K562 (cell line): ENCODE data around the gene CH25H. TPM values are rescaled to one million over a fixed set of nuclear protein-coding genes. Genes with fewer than 3 reads are reported as not detected.
A peak's percentile ranks its signal among the peaks of the same experiment; 100 is the strongest.

Experiments used
- CC2D1A ChIP-seq: fragments of 450-650 bp; IDR thresholded peaks from 2 replicates; pipeline ENCODE4 v1.6.1; 2017; ENCODE audit warnings: mild to moderate bottlenecking
- KDM4B ChIP-seq, 2 experiments: fragments of 450-650 bp in 1 of 2; sonication (generic) in 1 of 2; IDR thresholded peaks; 2 replicates each; pipeline ENCODE4 v1.6.1; 2016 to 2017; ENCODE audit warnings: borderline replicate concordance in 2 of 2, antibody characterized with exemption in 1 of 2, low read depth in 1 of 2, mild to moderate bottlenecking in 1 of 2
- MYNN ChIP-seq, 2 experiments: sonication (generic); formaldehyde crosslinking in 1 of 2; IDR thresholded peaks; 2 replicates each; pipeline versions ENCODE4 v1.5.0 to v1.6.1; 2016 to 2020; ENCODE audit warnings: antibody characterized with exemption in 1 of 2, missing genetic modification reagents in 1 of 2
- PHF21A ChIP-seq: fragments of 450-650 bp; IDR thresholded peaks from 2 replicates; pipeline ENCODE4 v1.6.1; 2017; ENCODE audit warnings: low read depth, borderline replicate concordance
- RAD21 ChIP-seq, 2 experiments: fragments of 250-450 bp in 1 of 2; fragments of 450-650 bp in 1 of 2; sonication (Bioruptor Pico) in 1 of 2; formaldehyde crosslinking in 1 of 2; IDR thresholded peaks in 1 of 2; conservative IDR thresholded peaks in 1 of 2; 2 replicates each; pipeline versions ENCODE4 v1.4.0 to v1.8.0; 2020 to 2022; ENCODE audit warnings: mild to moderate bottlenecking in 2 of 2, moderate library complexity in 1 of 2
- THRA ChIP-seq: fragments of 450-650 bp; IDR thresholded peaks from 2 replicates; pipeline ENCODE4 v1.6.1; 2017; ENCODE audit warnings: mild to moderate bottlenecking, moderate library complexity
- polyA plus RNA-seq, 8 experiments: library from polyadenylated mRNA; depleted of rRNA in 4 of 8; stranded (reverse) in 5 of 8; unstranded in 3 of 8; fragments of >200 nt; fragmentation: Nextera tagmentation in 2 of 8; fragmentation: Illumina TruSeq in 1 of 8; extraction: Ambion mirVana in 2 of 8; extraction: Trizol in 1 of 8; gene quantifications; 2 replicates each; pipeline versions ENCODE4 v1.2.1 to v1.2.3, GENCODE V29; 2011 to 2014; ENCODE audit warnings: inconsistent platforms in 1 of 8, missing spikeins in 1 of 8
- total RNA-seq, 7 experiments: library from RNA; depleted of rRNA in 6 of 7; stranded (reverse); fragments of >200 nt in 6 of 7; fragmentation: Illumina TruSeq in 2 of 7; extraction: Trizol in 2 of 7; gene quantifications; 2 replicates each; pipeline versions ENCODE4 v1.2.1 to v1.2.3, GENCODE V29; 2011 to 2021; ENCODE audit warnings: low replicate concordance in 1 of 7
- TF ChIP-seq, protein P1 (sequence below): fragments of 450-650 bp; formaldehyde crosslinking; IDR thresholded peaks from 2 replicates; pipeline ENCODE4 v1.4.0; 2020; ENCODE audit warnings: mild to moderate bottlenecking, moderate library complexity

CH25H gene
- total and polyA plus RNA-seq, 9 of the 15 experiments (the other 6 are each of a cell fraction or from before 2014, with no cell fraction given), result not detected

GRCh38 chr10:89213191-89213808, 6.2 kb upstream of the CH25H start (continued):
- peak; percentile 83 to 84 for TF ChIP-seq RAD21 (CRISPR knock-in tag; conservative IDR thresholded peaks at IDR 0.05 in 1 of 2, IDR thresholded peaks at IDR 0.05 in 1 of 2)
- no peak for TF ChIP-seq THRA
- TF ChIP-seq KDM4B (IDR thresholded peaks at IDR 0.05; ENCODE audit: borderline replicate concordance in 2 of 2, low read depth in 1 of 2), result no peak
- no peak for TF ChIP-seq MYNN (IDR thresholded peaks at IDR 0.05)
- TF ChIP-seq MYNN (CRISPR knock-in tag; IDR thresholded peaks at IDR 0.05), result no peak
- no peak for TF ChIP-seq PHF21A
- TF ChIP-seq CC2D1A, result 0 out of 2 replicates have a peak, but pooled peaks have one; percentile 48
- TF ChIP-seq, protein P1, sequence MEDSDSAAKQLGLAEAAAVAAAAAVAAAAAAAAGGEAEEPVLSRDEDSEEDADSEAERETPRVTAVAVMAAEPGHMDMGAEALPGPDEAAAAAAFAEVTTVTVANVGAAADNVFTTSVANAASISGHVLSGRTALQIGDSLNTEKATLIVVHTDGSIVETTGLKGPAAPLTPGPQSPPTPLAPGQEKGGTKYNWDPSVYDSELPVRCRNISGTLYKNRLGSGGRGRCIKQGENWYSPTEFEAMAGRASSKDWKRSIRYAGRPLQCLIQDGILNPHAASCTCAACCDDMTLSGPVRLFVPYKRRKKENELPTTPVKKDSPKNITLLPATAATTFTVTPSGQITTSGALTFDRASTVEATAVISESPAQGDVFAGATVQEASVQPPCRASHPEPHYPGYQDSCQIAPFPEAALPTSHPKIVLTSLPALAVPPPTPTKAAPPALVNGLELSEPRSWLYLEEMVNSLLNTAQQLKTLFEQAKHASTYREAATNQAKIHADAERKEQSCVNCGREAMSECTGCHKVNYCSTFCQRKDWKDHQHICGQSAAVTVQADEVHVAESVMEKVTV (CRISPR knock-in tag), result peak; percentile 51; the same call in 1 of the 2 replicates
